K562 (cell line): ENCODE measurements around the gene PNPLA8. TPM values are rescaled to one million over a fixed set of nuclear protein-coding genes. Genes with fewer than 3 reads are reported as not detected.
A peak's percentile ranks its signal among the peaks of the same experiment; 100 is the strongest.

Experiments
- ATAC-seq: fragments of 200-7000 bp; cut with Tn5 transposase; 3 replicates; pipeline ENCODE4 v1.9.1; 2020; ENCODE audit warnings: moderate library complexity
- BruUV-seq: library from RNA; stranded (reverse); fragments of 400-500 nt; replicated peaks from 2 replicates; lab custom pipeline; 2021; lab: Mats Ljungman, UMichigan
- CTCF ChIA-PET: fragments of 300-600 bp; formaldehyde crosslinking; extraction: SDS; loops from one replicate; lab custom pipeline; 2021; ENCODE audit warnings: low intra/inter-chr PET ratio; lab: Yijun Ruan, JAX
- POLR2A ChIA-PET: fragments of 300-600, 350-650 bp; sonication (Branson Sonifier 250); formaldehyde crosslinking; extraction: SDS; loops from one replicate; lab custom pipeline; 2021; ENCODE audit warnings: antibody characterized with exemption, inconsistent platforms; lab: Yijun Ruan, JAX
- DNase-seq, 4 experiments: peaks; one replicate each; pipeline versions ENCODE4 v3.0.0 to v3.0.0-alpha.2; 2011 to 2018; ENCODE audit warnings: low spot score in 3 of 4, mixed read lengths in 3 of 4; ENCODE audit errors: extremely low read depth in 1 of 4
- FAIRE-seq: peaks from 2 replicates; lab custom pipeline; 2011; peaks lifted over from hg19 to GRCh38; lab: Jason Lieb, UNC
- H2AFZ ChIP-seq: 2 replicates; pipeline ENCODE4 v1.6.0; 2011; ENCODE audit warnings: low read depth, low read length, control low read depth, inconsistent platforms
- H3K27ac ChIP-seq: fragments of 200-600 bp; 3 replicates; pipeline ENCODE4 v1.8.0; 2011; ENCODE audit warnings: low read depth, mild to moderate bottlenecking, control low read depth, inconsistent platforms, low read length, moderate library complexity, mixed read lengths; ENCODE audit errors: extremely low read depth
- H3K27me3 ChIP-seq, 2 experiments: fragments of 300-600 bp in 1 of 2; 2 replicates in 1 of 2; 3 replicates in 1 of 2; pipeline versions ENCODE4 v1.6.0 to v1.8.0; 2011; ENCODE audit warnings: inconsistent platforms in 2 of 2, low read length in 2 of 2, mild to moderate bottlenecking in 1 of 2, mixed read lengths in 1 of 2, moderate library complexity in 1 of 2; ENCODE audit not compliant: control insufficient read depth in 2 of 2, insufficient read depth in 2 of 2
- H3K36me3 ChIP-seq: fragments of 300-600 bp; 3 replicates; pipeline ENCODE4 v1.8.0; 2011; ENCODE audit warnings: mild to moderate bottlenecking, low read length, inconsistent platforms; ENCODE audit not compliant: control insufficient read depth, insufficient read depth
- H3K4me1 ChIP-seq, 2 experiments: fragments of 200-600 bp in 1 of 2; replicated peaks in 1 of 2; 2 replicates in 1 of 2; 3 replicates in 1 of 2; pipeline versions ENCODE4 v1.5.1 to v1.8.0; 2011; ENCODE audit warnings: inconsistent platforms in 2 of 2, low read length in 2 of 2, mild to moderate bottlenecking in 1 of 2, mixed read lengths in 1 of 2, moderate library complexity in 1 of 2; ENCODE audit not compliant: control insufficient read depth in 2 of 2, insufficient read depth in 2 of 2
- H3K4me2 ChIP-seq: 2 replicates; pipeline ENCODE4 v1.6.1; 2011; ENCODE audit warnings: low read length, control low read depth, inconsistent platforms, mixed read lengths; ENCODE audit not compliant: insufficient read depth
- H3K4me3 ChIP-seq: fragments of 200-600 bp; sonication (generic), shearing (Covaris generic); 2 replicates; pipeline ENCODE4 v1.5.1; 2016; ENCODE audit warnings: control low read depth, inconsistent platforms
- H3K79me2 ChIP-seq: fragments of 200-600 bp; 3 replicates; pipeline ENCODE4 v1.8.0; 2011; ENCODE audit warnings: low read length, inconsistent platforms; ENCODE audit not compliant: control insufficient read depth, insufficient read depth
- H3K9ac ChIP-seq, 2 experiments: 2 replicates each; pipeline versions ENCODE4 v1.6.0 to v1.6.1; 2011; ENCODE audit warnings: low read depth in 2 of 2, low read length in 2 of 2, control low read depth in 1 of 2, inconsistent platforms in 1 of 2, mild to moderate bottlenecking in 1 of 2, mixed read lengths in 1 of 2; ENCODE audit not compliant: insufficient read depth in 1 of 2
- H3K9me1 ChIP-seq: one replicate; pipeline ENCODE4 v1.6.0; 2011; ENCODE audit warnings: inconsistent platforms, mild to moderate bottlenecking, low read length, moderate library complexity; ENCODE audit not compliant: control insufficient read depth, insufficient read depth
- H3K9me3 ChIP-seq: replicated peaks from 2 replicates; pipeline ENCODE4 v1.5.1; 2011; ENCODE audit warnings: low read depth, low read length, inconsistent platforms; ENCODE audit not compliant: control insufficient read depth, insufficient read depth
- H4K20me1 ChIP-seq: replicated peaks from 2 replicates; pipeline ENCODE4 v1.6.1; 2011; ENCODE audit warnings: low read length, inconsistent platforms, mixed read lengths; ENCODE audit not compliant: control insufficient read depth, insufficient read depth
- CEBPB ChIP-seq: fragments of 450-650 bp; IDR thresholded peaks from 2 replicates; pipeline ENCODE4 v1.6.1; 2016; ENCODE audit warnings: missing genetic modification characterization, missing compliant biosample characterization
- CEBPG ChIP-seq, 3 experiments: fragments of 200-800 bp in 1 of 3; sonication (Bioruptor generic) in 1 of 3; sonication (generic) in 1 of 3; formaldehyde crosslinking in 1 of 3; IDR thresholded peaks in 2 of 3; conservative IDR thresholded peaks in 1 of 3; 2 replicates each; pipeline versions ENCODE4 v1.6.1 to v1.8.0; 2016 to 2022; ENCODE audit warnings: missing compliant biosample characterization in 2 of 3, missing genetic modification characterization in 2 of 3, mild to moderate bottlenecking in 1 of 3, missing genetic modification reagents in 1 of 3
- KAT8 ChIP-seq: fragments of 450-650 bp; IDR thresholded peaks from 2 replicates; pipeline ENCODE4 v1.6.1; 2016; ENCODE audit warnings: low read depth, mild to moderate bottlenecking
- MBD2 ChIP-seq: sonication (generic); IDR thresholded peaks from 2 replicates; pipeline ENCODE4 v1.6.1; 2016; ENCODE audit warnings: low read depth, borderline replicate concordance
- NUFIP1 ChIP-seq: fragments of 450-650 bp; IDR thresholded peaks from 2 replicates; pipeline ENCODE4 v1.6.1; 2018; ENCODE audit not compliant: partially characterized antibody
- SAP30 ChIP-seq: fragments of 200-600 bp; sonication (generic); IDR thresholded peaks from 2 replicates; pipeline ENCODE4 v1.6.1; 2012; ENCODE audit warnings: borderline replicate concordance, low read depth, mild to moderate bottlenecking, moderate library complexity, low read length, control low read depth, inconsistent platforms; ENCODE audit not compliant: insufficient read depth, poor library complexity, severe bottlenecking
- TAF9B ChIP-seq: fragments of 450-650 bp; IDR thresholded peaks from 2 replicates; pipeline ENCODE4 v1.6.1; 2018; ENCODE audit warnings: mild to moderate bottlenecking; ENCODE audit not compliant: partially characterized antibody
- WGBS: fragments of 100-300 bp; shearing (Covaris generic); methylation state at CpG from one replicate; pipeline ENCODE4 v1.1.6; 2016; ENCODE audit warnings: low coverage, mixed read lengths; ENCODE audit not compliant: insufficient coverage; ENCODE audit errors: missing lambda C conversion rate; 5-methylcytosine and 5-hydroxymethylcytosine counted together
- in situ Hi-C: fragments of 300-500 bp; cut with MboI; formaldehyde crosslinking; loops from 4 replicates; pipeline ENCODE4 v1.15.0; 2018; ENCODE audit warnings: inconsistent platforms, mixed read lengths
- intact Hi-C: fragments of 100-400 bp; cut with micrococcal nuclease; formaldehyde crosslinking; loops from 2 replicates; pipeline ENCODE4 v1.14.2; 2022
- polyA plus RNA-seq, 8 experiments: library from polyadenylated mRNA; depleted of rRNA in 4 of 8; stranded (reverse) in 5 of 8; unstranded in 3 of 8; fragments of >200 nt; fragmentation: Nextera tagmentation in 2 of 8; fragmentation: Illumina TruSeq in 1 of 8; extraction: Ambion mirVana in 2 of 8; extraction: Trizol in 1 of 8; gene quantifications; 2 replicates each; pipeline versions ENCODE4 v1.2.1 to v1.2.3, GENCODE V29; 2011 to 2014; ENCODE audit warnings: inconsistent platforms in 1 of 8, missing spikeins in 1 of 8
- total RNA-seq, 7 experiments: library from RNA; depleted of rRNA in 6 of 7; stranded (reverse); fragments of >200 nt in 6 of 7; fragmentation: Illumina TruSeq in 2 of 7; extraction: Trizol in 2 of 7; gene quantifications; 2 replicates each; pipeline versions ENCODE4 v1.2.1 to v1.2.3, GENCODE V29; 2011 to 2021; ENCODE audit warnings: low replicate concordance in 1 of 7
- TF ChIP-seq, protein P1 (sequence below): fragments of 450-650 bp; IDR thresholded peaks from 2 replicates; pipeline ENCODE4 v1.6.1; 2016; ENCODE audit warnings: mild to moderate bottlenecking
- TF ChIP-seq, protein P2 (sequence below): fragments of 250-450 bp; sonication (Bioruptor Pico); IDR thresholded peaks from 2 replicates; pipeline ENCODE4 v1.5.0; 2021; ENCODE audit warnings: mild to moderate bottlenecking, borderline replicate concordance
- TF ChIP-seq, protein P3 (sequence below), 2 experiments: fragments of 250-450 bp in 1 of 2; fragments of 450-650 bp in 1 of 2; sonication (Bioruptor Pico) in 1 of 2; IDR thresholded peaks; 2 replicates each; pipeline versions ENCODE4 v1.6.1 to v1.8.0; 2016 to 2021; ENCODE audit warnings: mild to moderate bottlenecking in 2 of 2, moderate library complexity in 2 of 2, missing compliant biosample characterization in 1 of 2, missing genetic modification characterization in 1 of 2

PNPLA8 gene
- total and polyA plus RNA-seq, 9 of the 15 experiments (the other 6 are each of a cell fraction or from before 2014, with no cell fraction given): 12.8 to 27.6 (median 16.3) TPM

DNA sequence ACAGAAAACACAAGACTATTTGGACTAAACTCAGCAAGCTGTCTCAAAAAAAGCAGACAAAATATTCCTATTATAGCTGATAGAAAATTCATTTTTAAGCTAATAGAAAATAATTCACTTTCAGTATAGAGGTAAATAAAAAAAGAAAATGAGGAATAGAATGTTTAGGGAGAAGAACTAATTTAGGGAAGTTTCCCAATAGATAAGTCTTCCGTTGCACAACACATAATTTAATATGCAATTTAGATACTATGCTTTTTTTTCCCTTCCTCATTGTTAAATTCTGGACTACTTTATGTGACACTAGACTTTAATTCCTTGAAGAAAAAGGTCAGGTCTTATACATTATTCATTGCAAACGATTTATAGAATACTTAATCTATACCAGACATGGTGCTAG lies 10.3 kb downstream of the PNPLA8 start:
- POLR2A ChIA-PET: interaction anchor here (0.8 to 2.2 kb wide), 3 partner anchors 9 to 54 kb away, joined by 3 to 6 read pairs (median 5); partner anchors contain the start of genes DNAJB9, PNPLA8 and THAP5
- H3K4me3 ChIP-seq: no peak overlapping the region
- DNase-seq: no peak

DNA sequence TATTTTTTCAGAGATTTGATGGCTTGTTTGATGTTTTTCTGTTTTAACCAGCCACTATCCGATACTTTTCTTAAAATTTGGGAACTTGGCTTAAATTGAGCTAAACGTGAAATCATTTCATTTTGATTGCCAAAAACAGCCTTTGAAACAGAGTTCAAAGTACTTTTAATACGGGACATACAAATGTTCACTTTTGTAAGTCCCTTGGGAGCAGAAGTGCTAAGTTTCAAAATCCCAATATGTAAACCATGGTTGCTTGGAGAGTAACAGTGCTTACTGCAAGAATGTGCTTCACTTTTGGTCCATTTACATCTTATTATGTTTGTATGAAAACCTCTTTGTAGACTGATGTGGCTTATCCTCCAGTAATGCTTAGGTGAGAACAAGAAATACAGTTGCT lies 10.9 kb downstream of the PNPLA8 start:
- CTCF ChIA-PET: no interaction called here
- H3K4me1 ChIP-seq: no peaks in the 10 kb centered on the region; a peak in 1 of 5 replicates
- BruUV-seq: no TSS peak
- TF ChIP-seq MBD2 (no peak), SAP30 (no peak)
- TF ChIP-seq, protein P1, sequence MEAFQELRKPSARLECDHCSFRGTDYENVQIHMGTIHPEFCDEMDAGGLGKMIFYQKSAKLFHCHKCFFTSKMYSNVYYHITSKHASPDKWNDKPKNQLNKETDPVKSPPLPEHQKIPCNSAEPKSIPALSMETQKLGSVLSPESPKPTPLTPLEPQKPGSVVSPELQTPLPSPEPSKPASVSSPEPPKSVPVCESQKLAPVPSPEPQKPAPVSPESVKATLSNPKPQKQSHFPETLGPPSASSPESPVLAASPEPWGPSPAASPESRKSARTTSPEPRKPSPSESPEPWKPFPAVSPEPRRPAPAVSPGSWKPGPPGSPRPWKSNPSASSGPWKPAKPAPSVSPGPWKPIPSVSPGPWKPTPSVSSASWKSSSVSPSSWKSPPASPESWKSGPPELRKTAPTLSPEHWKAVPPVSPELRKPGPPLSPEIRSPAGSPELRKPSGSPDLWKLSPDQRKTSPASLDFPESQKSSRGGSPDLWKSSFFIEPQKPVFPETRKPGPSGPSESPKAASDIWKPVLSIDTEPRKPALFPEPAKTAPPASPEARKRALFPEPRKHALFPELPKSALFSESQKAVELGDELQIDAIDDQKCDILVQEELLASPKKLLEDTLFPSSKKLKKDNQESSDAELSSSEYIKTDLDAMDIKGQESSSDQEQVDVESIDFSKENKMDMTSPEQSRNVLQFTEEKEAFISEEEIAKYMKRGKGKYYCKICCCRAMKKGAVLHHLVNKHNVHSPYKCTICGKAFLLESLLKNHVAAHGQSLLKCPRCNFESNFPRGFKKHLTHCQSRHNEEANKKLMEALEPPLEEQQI: no peak
- TF ChIP-seq, protein P2, sequence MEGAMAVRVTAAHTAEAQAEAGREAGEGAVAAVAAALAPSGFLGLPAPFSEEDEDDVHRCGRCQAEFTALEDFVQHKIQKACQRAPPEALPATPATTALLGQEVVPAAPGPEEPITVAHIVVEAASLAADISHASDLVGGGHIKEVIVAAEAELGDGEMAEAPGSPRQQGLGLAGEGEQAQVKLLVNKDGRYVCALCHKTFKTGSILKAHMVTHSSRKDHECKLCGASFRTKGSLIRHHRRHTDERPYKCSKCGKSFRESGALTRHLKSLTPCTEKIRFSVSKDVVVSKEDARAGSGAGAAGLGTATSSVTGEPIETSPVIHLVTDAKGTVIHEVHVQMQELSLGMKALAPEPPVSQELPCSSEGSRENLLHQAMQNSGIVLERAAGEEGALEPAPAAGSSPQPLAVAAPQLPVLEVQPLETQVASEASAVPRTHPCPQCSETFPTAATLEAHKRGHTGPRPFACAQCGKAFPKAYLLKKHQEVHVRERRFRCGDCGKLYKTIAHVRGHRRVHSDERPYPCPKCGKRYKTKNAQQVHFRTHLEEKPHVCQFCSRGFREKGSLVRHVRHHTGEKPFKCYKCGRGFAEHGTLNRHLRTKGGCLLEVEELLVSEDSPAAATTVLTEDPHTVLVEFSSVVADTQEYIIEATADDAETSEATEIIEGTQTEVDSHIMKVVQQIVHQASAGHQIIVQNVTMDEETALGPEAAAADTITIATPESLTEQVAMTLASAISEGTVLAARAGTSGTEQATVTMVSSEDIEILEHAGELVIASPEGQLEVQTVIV: no peak
- TF ChIP-seq, protein P3, sequence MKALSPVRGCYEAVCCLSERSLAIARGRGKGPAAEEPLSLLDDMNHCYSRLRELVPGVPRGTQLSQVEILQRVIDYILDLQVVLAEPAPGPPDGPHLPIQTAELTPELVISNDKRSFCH (CRISPR knock-in tag; IDR thresholded peaks at IDR 0.05): no peak
- TF ChIP-seq, protein P3 (tag; IDR thresholded peaks at IDR 0.05): no peak

More for the DNA sequence above, 10.3 kb downstream of the PNPLA8 start:
- BruUV-seq: no TSS peak
- Histone ChIP-seq H3K4me2 (no peak overlapping the region), H3K36me3 (peaks cover 17% of the 10 kb centered on the region; the same call in 2 of the 3 replicates), H2AFZ (no peak overlapping the region), H4K20me1 (no peaks in the 10 kb centered on the region), H3K79me2 (no peaks in the 10 kb centered on the region), H3K4me1 (no peaks in the 10 kb centered on the region; a peak in 1 of 5 replicates), H3K9me3 (no peaks in the 10 kb centered on the region), H3K27ac (no peak overlapping the region), H3K9me1 (no peaks in the 10 kb centered on the region), H3K9ac (no peak overlapping the region), H3K27me3 (no peaks in the 10 kb centered on the region)
- CTCF ChIA-PET: no interaction called here
- FAIRE-seq (no peak), ATAC-seq (no peak)
- in situ Hi-C loops: no loop called here
- 41% methylated on average over 2 of the region's 2 CpGs for WGBS
- intact Hi-C loops: no loop called here
- TF ChIP-seq NUFIP1 (no peak), TAF9B (peak; percentile 2), CEBPB (tag) (peak; percentile 57), KAT8 (no peak), CEBPG (CRISPR knock-in tag; IDR thresholded peaks at IDR 0.05) (no peak), CEBPG (tag; conservative IDR thresholded peaks at IDR 0.05 in 1 of 2, IDR thresholded peaks at IDR 0.05 in 1 of 2) (peak in 1 of 2 experiments; percentile 19; a peak in 1 of 4 replicates)

More for the DNA sequence above, 10.9 kb downstream of the PNPLA8 start:
- no peak overlapping the region for H3K9ac ChIP-seq
- 64% methylated on average over 3 of the region's 3 CpGs for WGBS
- no peak for FAIRE-seq
- no peaks in the 10 kb centered on the region for H4K20me1 ChIP-seq
- H3K27ac ChIP-seq: no peak overlapping the region
- peaks cover 17% of the 10 kb centered on the region; the same call in 2 of the 3 replicates for H3K36me3 ChIP-seq
- ATAC-seq: no peak
- no peaks in the 10 kb centered on the region for H3K9me3 ChIP-seq
- in situ Hi-C loops: no loop called here
- H3K9me1 ChIP-seq: no peaks in the 10 kb centered on the region
- DNase-seq: no peak
- no peak overlapping the region for H3K4me2 ChIP-seq
- POLR2A ChIA-PET: interaction anchor here (0.8 to 2.2 kb wide), 3 partner anchors 9 to 55 kb away, joined by 3 to 6 read pairs (median 5); partner anchors contain the start of genes DNAJB9, PNPLA8 and THAP5
- intact Hi-C loops: no loop called here
- no peak overlapping the region for H3K4me3 ChIP-seq
- no peak overlapping the region for H2AFZ ChIP-seq
- H3K27me3 ChIP-seq: no peaks in the 10 kb centered on the region
- no peaks in the 10 kb centered on the region for H3K79me2 ChIP-seq
